ENCODE measurements around the gene TMEM61. TPM values are rescaled to one million over a fixed set of nuclear protein-coding genes. Genes with fewer than 3 reads are reported as not detected.
A peak's percentile ranks its signal among the peaks of the same experiment; 100 is the strongest.

Gene TMEM61
- total RNA-seq, 6 donors from 2014 or later: 2.3 to 8.1 (median 2.9) TPM; not detected in 1

- Histone ChIP-seq H3K9me3 (no peaks in the 10 kb centered on the region), H3K27ac (no peak overlapping the region), H3K27me3 (peaks cover 0 to 8% (median 0%) of the 10 kb centered on the region in 4 donors), H3K4me1 (peaks cover 0 to 27% (median 8%) of the 10 kb centered on the region in 4 donors), H3K4me3 (no peak overlapping the region), H3K36me3 (no peaks in the 10 kb centered on the region)
- TF ChIP-seq POLR2A (IDR thresholded peaks at IDR 0.05) (no peak), EP300 (IDR thresholded peaks at IDR 0.05) (no peak), POLR2AphosphoS5 (IDR thresholded peaks at IDR 0.05) (no peak)
- TF ChIP-seq, protein P1, sequence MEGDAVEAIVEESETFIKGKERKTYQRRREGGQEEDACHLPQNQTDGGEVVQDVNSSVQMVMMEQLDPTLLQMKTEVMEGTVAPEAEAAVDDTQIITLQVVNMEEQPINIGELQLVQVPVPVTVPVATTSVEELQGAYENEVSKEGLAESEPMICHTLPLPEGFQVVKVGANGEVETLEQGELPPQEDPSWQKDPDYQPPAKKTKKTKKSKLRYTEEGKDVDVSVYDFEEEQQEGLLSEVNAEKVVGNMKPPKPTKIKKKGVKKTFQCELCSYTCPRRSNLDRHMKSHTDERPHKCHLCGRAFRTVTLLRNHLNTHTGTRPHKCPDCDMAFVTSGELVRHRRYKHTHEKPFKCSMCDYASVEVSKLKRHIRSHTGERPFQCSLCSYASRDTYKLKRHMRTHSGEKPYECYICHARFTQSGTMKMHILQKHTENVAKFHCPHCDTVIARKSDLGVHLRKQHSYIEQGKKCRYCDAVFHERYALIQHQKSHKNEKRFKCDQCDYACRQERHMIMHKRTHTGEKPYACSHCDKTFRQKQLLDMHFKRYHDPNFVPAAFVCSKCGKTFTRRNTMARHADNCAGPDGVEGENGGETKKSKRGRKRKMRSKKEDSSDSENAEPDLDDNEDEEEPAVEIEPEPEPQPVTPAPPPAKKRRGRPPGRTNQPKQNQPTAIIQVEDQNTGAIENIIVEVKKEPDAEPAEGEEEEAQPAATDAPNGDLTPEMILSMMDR (IDR thresholded peaks at IDR 0.05): no peak
- ATAC-seq (ENCODE audit: low FRiP score in 2 of 2) (no peak), DNase-seq (no peak)
- 89 to 91% methylated on average over 3 of the region's 3 CpGs for WGBS, 2 donors
Measured at GRCh38 chr1:55038552-55038838, 58.1 kb downstream of the TMEM61 start.

- H3K27me3 ChIP-seq: peaks cover 0 to 8% (median 0%) of the 10 kb centered on the region in 4 donors
Measured at GRCh38 chr1:55038974-55039341, 58.5 kb downstream of the TMEM61 start.

DNA sequence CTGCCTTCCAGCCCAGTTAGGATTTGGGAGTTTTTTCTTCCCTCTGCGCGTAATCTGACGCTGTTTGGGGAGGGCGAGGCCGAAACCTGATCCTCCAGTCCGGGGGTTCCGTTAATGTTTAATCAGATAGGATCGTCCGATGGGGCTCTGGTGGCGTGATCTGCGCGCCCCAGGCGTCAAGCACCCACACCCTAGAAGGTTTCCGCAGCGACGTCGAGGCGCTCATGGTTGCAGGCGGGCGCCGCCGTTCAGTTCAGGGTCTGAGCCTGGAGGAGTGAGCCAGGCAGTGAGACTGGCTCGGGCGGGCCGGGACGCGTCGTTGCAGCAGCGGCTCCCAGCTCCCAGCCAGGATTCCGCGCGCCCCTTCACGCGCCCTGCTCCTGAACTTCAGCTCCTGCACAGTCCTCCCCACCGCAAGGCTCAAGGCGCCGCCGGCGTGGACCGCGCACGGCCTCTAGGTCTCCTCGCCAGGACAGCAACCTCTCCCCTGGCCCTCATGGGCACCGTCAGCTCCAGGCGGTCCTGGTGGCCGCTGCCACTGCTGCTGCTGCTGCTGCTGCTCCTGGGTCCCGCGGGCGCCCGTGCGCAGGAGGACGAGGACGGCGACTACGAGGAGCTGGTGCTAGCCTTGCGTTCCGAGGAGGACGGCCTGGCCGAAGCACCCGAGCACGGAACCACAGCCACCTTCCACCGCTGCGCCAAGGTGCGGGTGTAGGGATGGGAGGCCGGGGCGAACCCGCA is 59.1 kb downstream of the TMEM61 start, which contains the start of gene PCSK9:
PCSK9 (plus strand) TSS at position 207 of the 741 bp plus-strand sequence; CDS start at position 497, 290 bp downstream.
- TF ChIP-seq, protein P1 (IDR thresholded peaks at IDR 0.05): no peak
- TF ChIP-seq POLR2AphosphoS5 (IDR thresholded peaks at IDR 0.05): peak in 1 of 2 donors; percentile 86
- peak in 1 of 4 donors; percentile 72 for TF ChIP-seq EP300 (IDR thresholded peaks at IDR 0.05)
- TF ChIP-seq POLR2A (IDR thresholded peaks at IDR 0.05): peak in 2 of 4 donors; percentile 62 to 64
- peak within 1 kb of the TSS in 3 of 4 donors; percentile 55 to 81 (median 73) for H3K27ac ChIP-seq
- peak; percentile 66 to 79 for ATAC-seq (ENCODE audit: low FRiP score in 2 of 2)

More at GRCh38 chr1:55038974-55039341, 58.5 kb downstream of the TMEM61 start:
- WGBS, 2 donors: 29 to 39% methylated on average over 9 of the region's 9 CpGs
- TF ChIP-seq POLR2AphosphoS5 (IDR thresholded peaks at IDR 0.05) (no peak), POLR2A (IDR thresholded peaks at IDR 0.05) (no peak), EP300 (IDR thresholded peaks at IDR 0.05) (no peak)
- TF ChIP-seq, protein P1 (IDR thresholded peaks at IDR 0.05): no peak
- Histone ChIP-seq H3K36me3 (no peaks in the 10 kb centered on the region), H3K9me3 (no peaks in the 10 kb centered on the region), H3K4me3 (peak overlapping the region in 3 of 4 donors; percentile 41 to 57 (median 46)), H3K4me1 (peaks cover 0 to 27% (median 8%) of the 10 kb centered on the region in 4 donors), H3K27ac (peak overlapping the region in 2 of 4 donors; percentile 73 to 81)
- no peak for DNase-seq
- no peak for ATAC-seq (ENCODE audit: low FRiP score in 2 of 2)

GRCh38 chr1:55040083-55040932 is 59.9 kb downstream of the TMEM61 start:
- WGBS, 2 donors: 11 to 29% methylated on average over 32 to 47 of the region's 49 CpGs
- ATAC-seq (ENCODE audit: low FRiP score in 2 of 2): peak; percentile 7 to 19
- no peaks in the 10 kb centered on the region for H3K9me3 ChIP-seq
- H3K4me1 ChIP-seq: peaks cover 0 to 27% (median 8%) of the 10 kb centered on the region in 4 donors
- no peak for TF ChIP-seq POLR2AphosphoS5 (IDR thresholded peaks at IDR 0.05)
- no peak for TF ChIP-seq EP300 (IDR thresholded peaks at IDR 0.05)
- TF ChIP-seq, protein P1 (IDR thresholded peaks at IDR 0.05): no peak
- TF ChIP-seq POLR2A (IDR thresholded peaks at IDR 0.05): no peak
- peak in 1 of 2 donors; percentile 51 for DNase-seq
- H3K27ac ChIP-seq: peak overlapping the region in 3 of 4 donors; percentile 55 to 81 (median 73)
- peak overlapping the region in 3 of 4 donors; percentile 41 to 57 (median 46) for H3K4me3 ChIP-seq
- peaks cover 0 to 8% (median 0%) of the 10 kb centered on the region in 4 donors for H3K27me3 ChIP-seq
- no peaks in the 10 kb centered on the region for H3K36me3 ChIP-seq

More for the DNA sequence above, 59.1 kb downstream of the TMEM61 start, which contains the start of gene PCSK9:
- Histone ChIP-seq H3K36me3 (no peaks in the 10 kb centered on the region), H3K9me3 (no peaks in the 10 kb centered on the region), H3K4me1 (peaks cover 0 to 27% (median 8%) of the 10 kb centered on the region in 4 donors), H3K27me3 (peaks cover 0 to 8% (median 0%) of the 10 kb centered on the region in 4 donors), H3K4me3 (peak within 1 kb of the TSS in 3 of 4 donors; percentile 41 to 57 (median 46))
- DNase-seq: peak; percentile 70 to 90
- WGBS, 2 donors: 2 to 3% methylated on average over 11 to 43 of the region's 67 CpGs

Data from upper lobe of left lung (tissue), 6 donors.